ENCODE results near the gene UGT1A1. TPM values are rescaled to one million over a fixed set of nuclear protein-coding genes. Genes with fewer than 3 reads are reported as not detected.

The UGT1A1 gene
- total and polyA plus RNA-seq, 2 of the 13 experiments (the other 11 are each of a cell fraction or from before 2014, with no cell fraction given) = 0.69 to 0.75 TPM

GRCh38 chr2:233711312-233712008 is 48.6 kb upstream of the UGT1A1 start (continued):
- 0 out of 2 replicates have a peak, but pooled peaks have one; percentile 25 for TF ChIP-seq ZNF501 (CRISPR knock-in tag; IDR thresholded peaks at IDR 0.05)
- TF ChIP-seq RAD21 (CRISPR knock-in tag; IDR thresholded peaks at IDR 0.05) = peak; percentile 86
- TF ChIP-seq ZNF619 (CRISPR knock-in tag; IDR thresholded peaks at IDR 0.05) = no peak
- TF ChIP-seq ZNF687 (CRISPR knock-in tag; IDR thresholded peaks at IDR 0.05) = peak; percentile 17; the same call in 1 of the 2 replicates
- TF ChIP-seq REPIN1 (CRISPR knock-in tag; IDR thresholded peaks at IDR 0.05; ENCODE audit: borderline replicate concordance, low read depth) = no peak
- 0 out of 2 replicates have a peak, but pooled peaks have one; percentile 62 for TF ChIP-seq ZNF33B (CRISPR knock-in tag; IDR thresholded peaks at IDR 0.05)
- peak; percentile 15; the same call in 1 of the 2 replicates for TF ChIP-seq RXRB (CRISPR knock-in tag; IDR thresholded peaks at IDR 0.05; ENCODE audit: borderline replicate concordance)
- 0 out of 2 replicates have a peak, but pooled peaks have one; percentile 16 for TF ChIP-seq ZNF768 (CRISPR knock-in tag; IDR thresholded peaks at IDR 0.05)
- peak; percentile 71; the same call in 1 of the 2 replicates for TF ChIP-seq SALL1 (CRISPR knock-in tag; IDR thresholded peaks at IDR 0.05)
- peak; percentile 40 for TF ChIP-seq IKZF4 (CRISPR knock-in tag; IDR thresholded peaks at IDR 0.05; ENCODE audit: borderline replicate concordance, low read depth, not compliant biosample characterization)
- peak; percentile 42; the same call in 1 of the 2 replicates for TF ChIP-seq KDM2A (CRISPR knock-in tag; IDR thresholded peaks at IDR 0.05; ENCODE audit: borderline replicate concordance, low read depth)
- no peak for TF ChIP-seq NCOA2 (CRISPR knock-in tag; IDR thresholded peaks at IDR 0.05)
- TF ChIP-seq, protein P1, sequence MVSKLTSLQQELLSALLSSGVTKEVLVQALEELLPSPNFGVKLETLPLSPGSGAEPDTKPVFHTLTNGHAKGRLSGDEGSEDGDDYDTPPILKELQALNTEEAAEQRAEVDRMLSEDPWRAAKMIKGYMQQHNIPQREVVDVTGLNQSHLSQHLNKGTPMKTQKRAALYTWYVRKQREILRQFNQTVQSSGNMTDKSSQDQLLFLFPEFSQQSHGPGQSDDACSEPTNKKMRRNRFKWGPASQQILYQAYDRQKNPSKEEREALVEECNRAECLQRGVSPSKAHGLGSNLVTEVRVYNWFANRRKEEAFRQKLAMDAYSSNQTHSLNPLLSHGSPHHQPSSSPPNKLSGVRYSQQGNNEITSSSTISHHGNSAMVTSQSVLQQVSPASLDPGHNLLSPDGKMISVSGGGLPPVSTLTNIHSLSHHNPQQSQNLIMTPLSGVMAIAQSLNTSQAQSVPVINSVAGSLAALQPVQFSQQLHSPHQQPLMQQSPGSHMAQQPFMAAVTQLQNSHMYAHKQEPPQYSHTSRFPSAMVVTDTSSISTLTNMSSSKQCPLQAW (CRISPR knock-in tag; IDR thresholded peaks at IDR 0.05) = peak; percentile 61; the same call in 1 of the 2 replicates
- TF ChIP-seq GATAD2A (CRISPR knock-in tag; IDR thresholded peaks at IDR 0.05) = 0 out of 2 replicates have a peak, but pooled peaks have one; percentile 33
- TF ChIP-seq ZBTB3 (CRISPR knock-in tag; IDR thresholded peaks at IDR 0.05; ENCODE audit: borderline replicate concordance, low read depth) = no peak
- TF ChIP-seq RAD51 (IDR thresholded peaks at IDR 0.05; ENCODE audit: borderline replicate concordance) = no peak
- 0 out of 2 replicates have a peak, but pooled peaks have one; percentile 23 for TF ChIP-seq SMAD1 (CRISPR knock-in tag; IDR thresholded peaks at IDR 0.05; ENCODE audit: borderline replicate concordance, low read depth)
- TF ChIP-seq ZSCAN9 (CRISPR knock-in tag; IDR thresholded peaks at IDR 0.05; ENCODE audit: borderline replicate concordance) = peak; percentile 29; the same call in 1 of the 2 replicates
- no peak for TF ChIP-seq ZNF569 (CRISPR knock-in tag; IDR thresholded peaks at IDR 0.05; ENCODE audit: borderline replicate concordance)
- TF ChIP-seq GLI4 (CRISPR knock-in tag; IDR thresholded peaks at IDR 0.05; ENCODE audit: borderline replicate concordance) = 0 out of 2 replicates have a peak, but pooled peaks have one; percentile 51
- no peak for TF ChIP-seq ZNF12 (CRISPR knock-in tag; IDR thresholded peaks at IDR 0.05)
- TF ChIP-seq JUN (CRISPR knock-in tag; IDR thresholded peaks at IDR 0.05) = no peak
- peak; percentile 16; the same call in 1 of the 2 replicates for TF ChIP-seq MED1 (CRISPR knock-in tag; IDR thresholded peaks at IDR 0.05)
- peak; percentile 40; the same call in 1 of the 2 replicates for TF ChIP-seq ETV5 (CRISPR knock-in tag; IDR thresholded peaks at IDR 0.05; ENCODE audit: borderline replicate concordance)
- peak; percentile 67 for TF ChIP-seq ZNF883 (CRISPR knock-in tag; IDR thresholded peaks at IDR 0.05; ENCODE audit: not compliant biosample characterization)
